Measurements from ENCODE around the gene SPINK6. TPM values are rescaled to one million over a fixed set of nuclear protein-coding genes. Genes with fewer than 3 reads are reported as not detected.

SPINK6 gene
- total RNA-seq (2022) (not detected in 2 replicates), Bru-seq, nascent RNA (not detected), BruChase-seq, experiment 1, labeled RNA remaining after a 6-hour chase (not detected), BruChase-seq, experiment 2, labeled RNA remaining after a 2-hour chase (not detected)
- long read RNA-seq = 0 reads

GRCh38 chr5:148202531-148203203 lies at the start of gene SPINK6:
Gene SPINK6 (plus strand): TSS chr5:148203042. CDS start chr5:148203097, 55 bp downstream.
- H3K27ac Mint-ChIP-seq (ENCODE audit: unreplicated experiment) = no peak within 1 kb of the TSS
- no peak for TF ChIP-seq CTCF (IDR thresholded peaks at IDR 0.05; ENCODE audit: unreplicated experiment)
- no peaks in the 10 kb centered on the region for H3K4me1 Mint-ChIP-seq (ENCODE audit: low read depth, unreplicated experiment)
- no peaks in the 10 kb centered on the region for H3K27me3 Mint-ChIP-seq (ENCODE audit: unreplicated experiment)
- H3K9me3 Mint-ChIP-seq (ENCODE audit: low read depth, unreplicated experiment) = no peaks in the 10 kb centered on the region
- BruUV-seq (replicated peaks) = no TSS peak
- intact Hi-C loops (cut with micrococcal nuclease; ENCODE audit: unreplicated experiment) = loop anchor here (5.0 kb wide), 1 partner anchor 85 kb away; no protein-coding TSS in a partner anchor
- H3K4me3 Mint-ChIP-seq (ENCODE audit: low read depth, unreplicated experiment) = no peak within 1 kb of the TSS
- DNase-seq = no peak
- CTCF ChIA-PET = no interaction called here
- no peaks in the 10 kb centered on the region for H3K36me3 Mint-ChIP-seq (ENCODE audit: insufficient read depth, unreplicated experiment)

- DNase-seq = no peak
- Mint-ChIP-seq H3K36me3 (ENCODE audit: insufficient read depth, unreplicated experiment) (no peaks in the 10 kb centered on the region), H3K9me3 (ENCODE audit: low read depth, unreplicated experiment) (peaks cover 2% of the 10 kb centered on the region), H3K4me1 (ENCODE audit: low read depth, unreplicated experiment) (no peaks in the 10 kb centered on the region), H3K4me3 (ENCODE audit: low read depth, unreplicated experiment) (no peak overlapping the region), H3K27me3 (ENCODE audit: unreplicated experiment) (no peaks in the 10 kb centered on the region), H3K27ac (ENCODE audit: unreplicated experiment) (no peak overlapping the region)
- no peak for TF ChIP-seq CTCF (IDR thresholded peaks at IDR 0.05; ENCODE audit: unreplicated experiment)
- intact Hi-C loops (cut with micrococcal nuclease; ENCODE audit: unreplicated experiment) = no loop called here
- CTCF ChIA-PET = no interaction called here
- no TSS peak for BruUV-seq (replicated peaks)
Observed at GRCh38 chr5:148156609-148157008, 46.2 kb upstream of the SPINK6 start.

- intact Hi-C loops (cut with micrococcal nuclease; ENCODE audit: unreplicated experiment) = no loop called here
- no peaks in the 10 kb centered on the region for H3K4me1 Mint-ChIP-seq (ENCODE audit: low read depth, unreplicated experiment)
- H3K36me3 Mint-ChIP-seq (ENCODE audit: insufficient read depth, unreplicated experiment) = no peaks in the 10 kb centered on the region
- no peak for DNase-seq
- no peak overlapping the region for H3K4me3 Mint-ChIP-seq (ENCODE audit: low read depth, unreplicated experiment)
- peaks cover 2% of the 10 kb centered on the region for H3K9me3 Mint-ChIP-seq (ENCODE audit: low read depth, unreplicated experiment)
- no TSS peak for BruUV-seq (replicated peaks)
- no peak overlapping the region for H3K27ac Mint-ChIP-seq (ENCODE audit: unreplicated experiment)
- H3K27me3 Mint-ChIP-seq (ENCODE audit: unreplicated experiment) = no peaks in the 10 kb centered on the region
- TF ChIP-seq CTCF (IDR thresholded peaks at IDR 0.05; ENCODE audit: unreplicated experiment) = no peak
- CTCF ChIA-PET = no interaction called here
Observed at GRCh38 chr5:148162038-148162437, 40.8 kb upstream of the SPINK6 start.

- no TSS peak for BruUV-seq (replicated peaks)
- DNase-seq = no peak
- Mint-ChIP-seq H3K27me3 (ENCODE audit: unreplicated experiment) (no peaks in the 10 kb centered on the region), H3K9me3 (ENCODE audit: low read depth, unreplicated experiment) (peaks cover 2% of the 10 kb centered on the region), H3K4me1 (ENCODE audit: low read depth, unreplicated experiment) (no peaks in the 10 kb centered on the region), H3K4me3 (ENCODE audit: low read depth, unreplicated experiment) (no peak overlapping the region), H3K27ac (ENCODE audit: unreplicated experiment) (no peak overlapping the region), H3K36me3 (ENCODE audit: insufficient read depth, unreplicated experiment) (no peaks in the 10 kb centered on the region)
- CTCF ChIA-PET = no interaction called here
- no peak for TF ChIP-seq CTCF (IDR thresholded peaks at IDR 0.05; ENCODE audit: unreplicated experiment)
- intact Hi-C loops (cut with micrococcal nuclease; ENCODE audit: unreplicated experiment) = no loop called here
Observed at GRCh38 chr5:148163345-148163744, 39.5 kb upstream of the SPINK6 start.

Data from Calu3 (cell line).